ENCODE results near the gene LANCL2. TPM values are rescaled to one million over a fixed set of nuclear protein-coding genes. Genes with fewer than 3 reads are reported as not detected.
"Not testable (repeated sequence)": the region's sequence is repeated elsewhere in the genome, so short reads cannot be mapped to it uniquely, and the experiment has no call there.

LANCL2 gene
- total and polyA plus RNA-seq, 12 donors = 3.1 to 11.1 (median 8.6) TPM

DNA sequence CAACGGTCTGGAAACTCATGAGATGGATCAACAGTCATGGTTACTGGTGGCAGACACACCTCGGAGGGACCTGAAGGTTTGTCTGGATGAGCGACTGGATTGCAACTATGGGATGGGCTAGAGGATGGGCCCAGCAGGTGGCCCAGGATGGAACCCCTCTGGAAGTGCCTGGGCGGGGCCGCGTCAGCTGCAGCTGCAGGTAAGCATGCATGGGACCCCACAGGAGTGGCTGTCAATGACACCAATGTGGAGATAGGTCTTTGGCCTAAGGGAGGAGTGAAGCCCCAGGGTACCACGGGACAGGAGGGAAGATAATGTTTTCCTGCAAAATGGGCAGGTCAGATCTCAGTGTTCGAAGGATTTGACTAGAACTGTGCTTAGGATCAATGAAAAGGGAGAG lies 103.4 kb downstream of the LANCL2 start:
- intact Hi-C loops (cut with DNase I) = no loop called here
- H3K4me1 ChIP-seq = peaks cover 0 to 14% (median 9%) of the 10 kb centered on the region in 9 donors
- no peak for TF ChIP-seq CTCF (IDR thresholded peaks at IDR 0.05)
- WGBS, 2 donors = 98 to 99% methylated on average over 8 of the region's 8 CpGs
- H3K4me3 ChIP-seq = no peak overlapping the region
- DNase-seq = no peak
- peaks cover 0 to 38% (median 11%) of the 10 kb centered on the region in 9 donors for H3K36me3 ChIP-seq
- H3K27me3 ChIP-seq = no peaks in the 10 kb centered on the region
- no peak for ATAC-seq
- H3K9me3 ChIP-seq = no peaks in the 10 kb centered on the region
- no peak overlapping the region for H3K27ac ChIP-seq

DNA sequence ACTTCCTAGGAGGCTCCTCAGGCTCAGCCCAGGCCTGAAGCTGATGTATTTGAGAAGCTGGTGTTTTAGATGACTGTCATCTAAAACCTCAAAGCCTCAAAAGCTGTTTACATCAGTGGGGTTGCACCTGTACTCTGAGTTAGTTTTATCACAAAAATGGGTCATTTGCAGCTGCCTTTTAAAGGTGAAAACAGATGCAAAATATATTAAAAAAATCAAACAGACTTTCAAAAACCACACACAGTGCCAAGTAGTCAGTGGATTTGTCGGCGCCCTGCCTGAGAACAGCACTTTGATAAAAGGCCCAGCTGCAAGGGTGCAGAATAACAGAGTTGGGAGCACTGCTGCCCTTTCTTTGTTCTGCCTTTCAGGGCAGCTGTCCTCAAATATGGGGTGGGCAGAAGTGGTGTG lies 104.1 kb downstream of the LANCL2 start:
- Histone ChIP-seq H3K36me3 (peaks cover 0 to 34% (median 4%) of the 10 kb centered on the region in 9 donors), H3K27me3 (no peaks in the 10 kb centered on the region), H3K9me3 (no peaks in the 10 kb centered on the region), H3K4me1 (peaks cover 0 to 14% (median 9%) of the 10 kb centered on the region in 9 donors), H3K27ac (no peak overlapping the region), H3K4me3 (no peak overlapping the region)
- intact Hi-C loops (cut with DNase I) = no loop called here
- ATAC-seq = peak in 1 of 8 donors; percentile 20
- 59 to 68% methylated on average over 2 of the region's 2 CpGs for WGBS, 2 donors
- no peak for DNase-seq
- TF ChIP-seq CTCF (IDR thresholded peaks at IDR 0.05) = no peak

DNA sequence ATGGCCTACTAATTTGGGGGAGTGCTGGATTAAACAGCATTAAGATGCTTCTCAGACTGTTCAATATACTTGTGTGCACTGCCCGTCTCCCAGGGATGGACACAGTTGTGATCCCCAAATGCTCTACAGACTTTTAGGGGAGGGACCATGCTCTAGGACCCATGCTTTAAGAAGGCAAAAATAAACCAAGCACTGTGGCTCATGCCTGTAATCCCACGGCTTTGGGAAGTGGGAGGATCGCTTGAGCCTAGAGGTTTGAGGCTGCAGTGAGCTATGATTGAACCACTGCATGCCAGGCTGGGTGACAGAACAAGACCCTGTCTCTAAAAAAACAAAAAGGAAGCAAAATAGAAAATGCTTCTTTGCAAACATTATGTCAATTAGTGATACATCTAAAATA lies 104.6 kb downstream of the LANCL2 start:
- Histone ChIP-seq H3K27ac (peak overlapping the region in 2 of 10 donors; percentile 18 to 57), H3K4me3 (no peak overlapping the region), H3K9me3 (no peaks in the 10 kb centered on the region), H3K4me1 (peaks cover 0 to 14% (median 9%) of the 10 kb centered on the region in 9 donors), H3K36me3 (peaks cover 0 to 33% (median 4%) of the 10 kb centered on the region in 9 donors), H3K27me3 (no peaks in the 10 kb centered on the region)
- intact Hi-C loops (cut with DNase I) = no loop called here
- TF ChIP-seq CTCF (IDR thresholded peaks at IDR 0.05) = no peak
- DNase-seq (no peak), ATAC-seq (no peak)
- 52 to 76% methylated on average over 3 of the region's 3 CpGs for WGBS, 2 donors

DNA sequence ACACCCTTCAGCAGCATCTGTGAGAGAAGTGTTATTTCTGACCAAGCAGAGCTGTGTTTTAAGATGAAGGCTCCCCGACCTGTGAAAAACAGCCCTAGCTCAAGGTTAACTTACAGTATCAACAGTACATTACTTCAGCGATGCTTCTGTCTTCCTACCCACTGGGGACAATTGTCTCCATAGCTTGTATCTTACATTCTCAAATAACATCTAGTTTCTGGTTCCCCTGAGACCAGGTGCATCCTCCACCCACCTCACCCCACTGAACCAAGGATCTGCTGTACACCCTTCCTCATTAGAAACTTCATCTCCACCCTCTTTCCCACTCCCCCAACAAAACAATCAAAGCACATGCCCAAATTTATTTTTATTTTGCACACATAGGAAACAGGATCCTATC lies 105.1 kb downstream of the LANCL2 start:
- TF ChIP-seq CTCF (IDR thresholded peaks at IDR 0.05) = no peak
- no peak for DNase-seq

GRCh38 chr7:55471594-55471993 lies 106.5 kb downstream of the LANCL2 start:
- intact Hi-C loops (cut with DNase I); H3K27me3 ChIP-seq; H3K27ac ChIP-seq; ATAC-seq; DNase-seq; H3K4me3 ChIP-seq; H3K9me3 ChIP-seq: not testable (repeated sequence)
- H3K36me3 ChIP-seq = peaks cover 0 to 35% (median 0%) of the 10 kb centered on the region in 9 donors
- WGBS, 2 donors = 88 to 93% methylated on average over 3 to 5 of the region's 9 CpGs
- peaks cover 0 to 20% (median 9%) of the 10 kb centered on the region in 9 donors for H3K4me1 ChIP-seq

More for the DNA sequence above, 105.1 kb downstream of the LANCL2 start:
- no peaks in the 10 kb centered on the region for H3K9me3 ChIP-seq
- no peak overlapping the region for H3K4me3 ChIP-seq
- H3K36me3 ChIP-seq = peaks cover 0 to 33% (median 0%) of the 10 kb centered on the region in 9 donors
- WGBS, 2 donors = 84 to 89% methylated on average over 2 of the region's 2 CpGs
- H3K4me1 ChIP-seq = peaks cover 0 to 14% (median 9%) of the 10 kb centered on the region in 9 donors
- no peak for ATAC-seq
- H3K27ac ChIP-seq = peak overlapping the region in 2 of 10 donors; percentile 18 to 57
- no peaks in the 10 kb centered on the region for H3K27me3 ChIP-seq
- intact Hi-C loops (cut with DNase I) = no loop called here

GRCh38 chr7:55472406-55472805 lies 107.3 kb downstream of the LANCL2 start:
- H3K27me3 ChIP-seq; H3K9me3 ChIP-seq; DNase-seq; ATAC-seq; H3K4me3 ChIP-seq; intact Hi-C loops (cut with DNase I); H3K27ac ChIP-seq: not testable (repeated sequence)
- Histone ChIP-seq H3K36me3 (peaks cover 0 to 37% (median 0%) of the 10 kb centered on the region in 9 donors), H3K4me1 (peaks cover 0 to 21% (median 9%) of the 10 kb centered on the region in 9 donors)
- WGBS, 2 donors = 96 to 100% methylated on average over 2 to 6 of the region's 14 CpGs
